ENCODE measurements around the gene LBHD2. TPM values are rescaled to one million over a fixed set of nuclear protein-coding genes. Genes with fewer than 3 reads are reported as not detected.

The LBHD2 gene
- total RNA-seq, 1 experiment from 2014 or later: not detected

DNA sequence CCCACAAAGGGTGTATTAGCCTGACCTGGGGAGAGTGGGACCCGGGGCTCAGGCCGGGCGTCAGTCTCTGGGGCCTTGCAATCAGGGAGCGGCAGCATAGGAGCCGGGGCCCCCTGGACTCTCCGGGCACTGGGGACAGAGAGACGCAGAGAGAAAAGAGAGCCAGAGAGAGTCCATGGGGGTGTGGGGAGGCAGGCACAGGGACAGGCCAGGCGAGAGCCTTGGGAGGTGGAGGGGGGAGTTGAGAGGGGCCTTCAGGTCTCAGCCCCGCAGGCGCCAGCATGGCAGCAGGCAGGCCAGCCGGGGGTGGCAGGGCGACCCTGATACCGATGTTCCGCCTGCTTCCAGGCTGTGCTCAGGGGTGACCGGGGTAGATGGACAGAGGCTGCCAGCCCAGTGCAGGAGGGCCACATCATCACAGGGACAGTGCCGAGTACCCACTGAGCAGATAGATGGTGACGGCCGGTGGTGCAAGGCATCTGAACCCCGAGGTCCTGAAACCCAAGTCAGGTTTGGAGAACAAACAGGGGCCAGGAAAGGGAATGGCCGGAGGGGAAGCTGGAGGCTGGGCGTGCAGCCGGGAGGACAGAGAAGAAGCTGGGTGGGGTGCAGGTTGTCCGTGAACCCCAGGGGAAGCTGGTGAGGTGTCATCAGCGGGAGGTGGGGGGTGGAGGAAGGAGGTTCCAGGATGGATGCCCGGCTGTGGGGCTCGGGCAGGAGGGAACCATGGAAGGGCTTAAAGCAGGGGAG, 13.4 kb downstream of the LBHD2 start:
- no peak for ATAC-seq
- TF ChIP-seq TCF7L2 (IDR thresholded peaks at IDR 0.05; ENCODE audit: low read depth, low read length): no peak
- Histone ChIP-seq H3K4me1 (ENCODE audit: control insufficient read depth, insufficient read depth, low read length) (peaks cover 10% of the 10 kb centered on the region; the same call in 1 of the 2 replicates), H3K4me3 (ENCODE audit: low read depth in 2 of 2, low read length in 2 of 2) (no peak overlapping the region), H3K36me3 (ENCODE audit: control insufficient read depth, insufficient read depth, low read length) (no peaks in the 10 kb centered on the region), H3K9me3 (ENCODE audit: control insufficient read depth, insufficient read depth, low read depth, low read length) (no peaks in the 10 kb centered on the region), H3K27me3 (ENCODE audit: control insufficient read depth, insufficient read depth, low read length) (no peaks in the 10 kb centered on the region), H3K27ac (ENCODE audit: low read length) (no peak overlapping the region)
- ChIA-PET POLR2A (no interaction called here), CTCF (no interaction called here)
- BruUV-seq (replicated peaks): no TSS peak
- in situ Hi-C loops (cut with HindIII; ENCODE audit: low pct_unique_long_range_greater_than_20kb, low sequenced_read_pairs): no loop called here
- DNase-seq (ENCODE audit: low read depth, low spot score): no peak
- intact Hi-C loops (cut with micrococcal nuclease; ENCODE audit: unreplicated experiment): no loop called here

- Histone ChIP-seq H3K4me3 (ENCODE audit: low read depth in 2 of 2, low read length in 2 of 2) (no peak overlapping the region), H3K27me3 (ENCODE audit: control insufficient read depth, insufficient read depth, low read length) (no peaks in the 10 kb centered on the region), H3K36me3 (ENCODE audit: control insufficient read depth, insufficient read depth, low read length) (no peaks in the 10 kb centered on the region), H3K4me1 (ENCODE audit: control insufficient read depth, insufficient read depth, low read length) (peaks cover 10% of the 10 kb centered on the region; the same call in 1 of the 2 replicates), H3K9me3 (ENCODE audit: control insufficient read depth, insufficient read depth, low read depth, low read length) (no peaks in the 10 kb centered on the region), H3K27ac (ENCODE audit: low read length) (no peak overlapping the region)
- ATAC-seq (no peak), DNase-seq (ENCODE audit: low read depth, low spot score) (no peak)
- in situ Hi-C loops (cut with HindIII; ENCODE audit: low pct_unique_long_range_greater_than_20kb, low sequenced_read_pairs) (no loop called here), intact Hi-C loops (cut with micrococcal nuclease; ENCODE audit: unreplicated experiment) (no loop called here)
- CTCF ChIA-PET: interaction anchor here (0.7 kb wide), 1 partner anchor 23 kb away, joined by 6 read pairs; no protein-coding TSS in a partner anchor
- no TSS peak for BruUV-seq (replicated peaks)
- POLR2A ChIA-PET: no interaction called here
- TF ChIP-seq TCF7L2 (IDR thresholded peaks at IDR 0.05; ENCODE audit: low read depth, low read length): no peak
- TF ChIP-seq POLR2AphosphoS5 (IDR thresholded peaks at IDR 0.05; ENCODE audit: low read depth, low read length): no peak
- TF ChIP-seq SIN3A (IDR thresholded peaks at IDR 0.05; ENCODE audit: borderline replicate concordance, insufficient read depth, low read depth, low read length): no peak
- TF ChIP-seq, protein P1, sequence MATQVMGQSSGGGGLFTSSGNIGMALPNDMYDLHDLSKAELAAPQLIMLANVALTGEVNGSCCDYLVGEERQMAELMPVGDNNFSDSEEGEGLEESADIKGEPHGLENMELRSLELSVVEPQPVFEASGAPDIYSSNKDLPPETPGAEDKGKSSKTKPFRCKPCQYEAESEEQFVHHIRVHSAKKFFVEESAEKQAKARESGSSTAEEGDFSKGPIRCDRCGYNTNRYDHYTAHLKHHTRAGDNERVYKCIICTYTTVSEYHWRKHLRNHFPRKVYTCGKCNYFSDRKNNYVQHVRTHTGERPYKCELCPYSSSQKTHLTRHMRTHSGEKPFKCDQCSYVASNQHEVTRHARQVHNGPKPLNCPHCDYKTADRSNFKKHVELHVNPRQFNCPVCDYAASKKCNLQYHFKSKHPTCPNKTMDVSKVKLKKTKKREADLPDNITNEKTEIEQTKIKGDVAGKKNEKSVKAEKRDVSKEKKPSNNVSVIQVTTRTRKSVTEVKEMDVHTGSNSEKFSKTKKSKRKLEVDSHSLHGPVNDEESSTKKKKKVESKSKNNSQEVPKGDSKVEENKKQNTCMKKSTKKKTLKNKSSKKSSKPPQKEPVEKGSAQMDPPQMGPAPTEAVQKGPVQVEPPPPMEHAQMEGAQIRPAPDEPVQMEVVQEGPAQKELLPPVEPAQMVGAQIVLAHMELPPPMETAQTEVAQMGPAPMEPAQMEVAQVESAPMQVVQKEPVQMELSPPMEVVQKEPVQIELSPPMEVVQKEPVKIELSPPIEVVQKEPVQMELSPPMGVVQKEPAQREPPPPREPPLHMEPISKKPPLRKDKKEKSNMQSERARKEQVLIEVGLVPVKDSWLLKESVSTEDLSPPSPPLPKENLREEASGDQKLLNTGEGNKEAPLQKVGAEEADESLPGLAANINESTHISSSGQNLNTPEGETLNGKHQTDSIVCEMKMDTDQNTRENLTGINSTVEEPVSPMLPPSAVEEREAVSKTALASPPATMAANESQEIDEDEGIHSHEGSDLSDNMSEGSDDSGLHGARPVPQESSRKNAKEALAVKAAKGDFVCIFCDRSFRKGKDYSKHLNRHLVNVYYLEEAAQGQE (IDR thresholded peaks at IDR 0.05; ENCODE audit: insufficient read depth in 1 of 2, low read depth in 2 of 2, low read length in 1 of 2): no peak
- no peak for TF ChIP-seq CTCF (IDR thresholded peaks at IDR 0.05)
Observed at GRCh38 chr14:103097994-103098957, 14.3 kb downstream of the LBHD2 start.

Data from Panc1 (cell line).